H1 (cell line): ENCODE measurements around the gene CTAGE1. TPM values are rescaled to one million over a fixed set of nuclear protein-coding genes. Genes with fewer than 3 reads are reported as not detected.

ENCODE experiments used
- CTCF ChIA-PET: fragments of 300-600 bp; sonication (Branson Sonifier 250); formaldehyde crosslinking; loops from one replicate; lab custom pipeline; 2021; ENCODE audit not compliant: partially characterized antibody; lab: Charles Lee
- POLR2A ChIA-PET: fragments of 300-600 bp; sonication (Branson Sonifier 250); formaldehyde crosslinking; loops from one replicate; lab custom pipeline; 2021; ENCODE audit warnings: inconsistent platforms; ENCODE audit not compliant: partially characterized antibody; lab: Charles Lee
- DNase-seq, 2 experiments: peaks; one replicate each; pipeline versions ENCODE4 v3.0.0 to v3.0.0-alpha.2; 2010 to 2022; ENCODE audit warnings: low spot score in 2 of 2, low read depth in 1 of 2, mixed read lengths in 1 of 2
- FAIRE-seq: peaks from 2 replicates; lab custom pipeline; 2011; peaks lifted over from hg19 to GRCh38; lab: Jason Lieb, UNC
- H2AFZ ChIP-seq: 2 replicates; pipeline ENCODE4 v1.8.1; 2012; ENCODE audit warnings: low read length, inconsistent platforms
- H2AK5ac ChIP-seq: 2 replicates; pipeline ENCODE4 v1.6.1; 2013; ENCODE audit warnings: low read depth, low read length
- H2BK120ac ChIP-seq: replicated peaks from 2 replicates; pipeline ENCODE3; 2013; ENCODE audit warnings: low read depth, low read length, inconsistent platforms
- H2BK12ac ChIP-seq: 2 replicates; pipeline ENCODE4 v1.6.1; 2013; ENCODE audit warnings: low read depth, low read length
- H2BK15ac ChIP-seq: 2 replicates; pipeline ENCODE4 v1.6.1; 2013; ENCODE audit warnings: low read length
- H2BK20ac ChIP-seq: 2 replicates; pipeline ENCODE4 v1.6.1; 2013; ENCODE audit warnings: low read length
- H2BK5ac ChIP-seq: 2 replicates; pipeline ENCODE4 v1.6.1; 2013; ENCODE audit warnings: low read depth, low read length
- H3K14ac ChIP-seq: 2 replicates; pipeline ENCODE4 v1.6.1; 2013; ENCODE audit warnings: inconsistent platforms; ENCODE audit not compliant: insufficient read length
- H3K18ac ChIP-seq: 2 replicates; pipeline ENCODE4 v1.6.1; 2013; ENCODE audit warnings: low read length; ENCODE audit errors: extremely low read depth
- H3K23ac ChIP-seq: 2 replicates; pipeline ENCODE4 v1.6.1; 2013; ENCODE audit warnings: inconsistent platforms; ENCODE audit not compliant: insufficient read length
- H3K23me2 ChIP-seq: 2 replicates; pipeline ENCODE4 v1.6.1; 2013; ENCODE audit warnings: low read depth, low read length
- H3K27ac ChIP-seq: 2 replicates; pipeline ENCODE4 v1.6.1; 2011; ENCODE audit warnings: low read depth, low read length, inconsistent platforms
- H3K27me3 ChIP-seq, 4 experiments: replicated peaks in 1 of 4; 1 replicate in 1 of 4; 2 replicates in 3 of 4; pipeline versions ENCODE4 v1.6.1 to v1.8.1; 2011 to 2013; ENCODE audit warnings: low read length in 3 of 4, mild to moderate bottlenecking in 3 of 4, inconsistent platforms in 2 of 4, mixed read lengths in 2 of 4, moderate library complexity in 1 of 4; ENCODE audit not compliant: control insufficient read depth in 3 of 4, insufficient read depth in 3 of 4; ENCODE audit errors: extremely low read depth in 1 of 4
- H3K36me3 ChIP-seq, 4 experiments: 2 replicates each; pipeline versions ENCODE4 v1.6.1 to v1.8.1; 2011 to 2013; ENCODE audit warnings: mild to moderate bottlenecking in 4 of 4, low read length in 3 of 4, moderate library complexity in 2 of 4, control low read depth in 1 of 4, inconsistent platforms in 1 of 4; ENCODE audit not compliant: insufficient read depth in 4 of 4, control insufficient read depth in 2 of 4
- H3K4ac ChIP-seq: replicated peaks from 2 replicates; pipeline ENCODE3; 2013; ENCODE audit warnings: low read length, low read depth, mixed read lengths, inconsistent platforms; ENCODE audit not compliant: insufficient read length
- H3K4me1 ChIP-seq, 4 experiments: replicated peaks in 1 of 4; 1 replicate in 1 of 4; 2 replicates in 3 of 4; pipeline versions ENCODE4 v1.6.1 to v1.8.1; 2011 to 2013; ENCODE audit warnings: low read length in 3 of 4, inconsistent platforms in 2 of 4, mixed read lengths in 1 of 4; ENCODE audit not compliant: insufficient read depth in 4 of 4, control insufficient read depth in 3 of 4
- H3K4me2 ChIP-seq, 2 experiments: 2 replicates each; pipeline versions ENCODE4 v1.6.1 to v1.8.1; 2011 to 2013; ENCODE audit warnings: low read depth in 2 of 2, low read length in 2 of 2, control low read depth in 1 of 2, inconsistent platforms in 1 of 2, mild to moderate bottlenecking in 1 of 2; ENCODE audit not compliant: insufficient read depth in 1 of 2
- H3K4me3 ChIP-seq, 4 experiments: fragments of 200-600, 300-600 bp in 1 of 4; sonication (generic), shearing (Covaris generic), sonication (Bioruptor Twin) in 1 of 4; 2 replicates each; pipeline versions ENCODE4 v1.5.1 to v1.8.1; 2011 to 2016; ENCODE audit warnings: low read length in 4 of 4, low read depth in 3 of 4, control low read depth in 2 of 4, inconsistent platforms in 2 of 4, mild to moderate bottlenecking in 2 of 4, mixed read lengths in 1 of 4, moderate library complexity in 1 of 4; ENCODE audit not compliant: insufficient read depth in 2 of 4; ENCODE audit errors: extremely low read depth in 1 of 4
- H3K56ac ChIP-seq: replicated peaks from 2 replicates; pipeline ENCODE3; 2013; ENCODE audit warnings: low read depth, mild to moderate bottlenecking, mixed read lengths, low read length, inconsistent platforms; ENCODE audit not compliant: insufficient read length
- H3K79me1 ChIP-seq: 2 replicates; pipeline ENCODE4 v1.6.1; 2013; ENCODE audit warnings: low read depth, low read length, control low read depth
- H3K79me2 ChIP-seq, 2 experiments: 2 replicates each; pipeline versions ENCODE4 v1.6.1 to v1.8.1; 2012 to 2013; ENCODE audit warnings: low read length in 2 of 2, mild to moderate bottlenecking in 2 of 2, inconsistent platforms in 1 of 2; ENCODE audit not compliant: insufficient read depth in 2 of 2, control insufficient read depth in 1 of 2
- H3K9ac ChIP-seq, 4 experiments: replicated peaks in 1 of 4; 1 replicate in 1 of 4; 2 replicates in 3 of 4; pipeline versions ENCODE4 v1.6.1 to v1.8.1; 2011 to 2013; ENCODE audit warnings: low read depth in 3 of 4, low read length in 3 of 4, control low read depth in 2 of 4, mild to moderate bottlenecking in 2 of 4, moderate library complexity in 2 of 4, inconsistent platforms in 1 of 4; ENCODE audit errors: extremely low read depth in 1 of 4
- H3K9me3 ChIP-seq, 2 experiments: 2 replicates each; pipeline versions ENCODE4 v1.6.1 to v1.8.1; 2012 to 2013; ENCODE audit warnings: mild to moderate bottlenecking in 2 of 2, moderate library complexity in 2 of 2, control low read depth in 1 of 2, inconsistent platforms in 1 of 2, low read depth in 1 of 2, low read length in 1 of 2, mixed read lengths in 1 of 2; ENCODE audit not compliant: insufficient read depth in 2 of 2
- H4K20me1 ChIP-seq, 2 experiments: replicated peaks in 1 of 2; 2 replicates each; pipeline versions ENCODE3 to v1.8.1; 2011 to 2013; ENCODE audit warnings: inconsistent platforms in 2 of 2, low read length in 2 of 2, mild to moderate bottlenecking in 1 of 2; ENCODE audit not compliant: insufficient read depth in 2 of 2, control insufficient read depth in 1 of 2
- H4K5ac ChIP-seq: 2 replicates; pipeline ENCODE4 v1.6.1; 2013; ENCODE audit warnings: low read length, low read depth, mixed read lengths, inconsistent platforms; ENCODE audit not compliant: insufficient read length
- H4K8ac ChIP-seq: 2 replicates; pipeline ENCODE4 v1.8.0; 2013; ENCODE audit warnings: mild to moderate bottlenecking, moderate library complexity, low read length, inconsistent platforms; ENCODE audit not compliant: insufficient read depth; ENCODE audit errors: extremely low read depth
- H4K91ac ChIP-seq: replicated peaks from 2 replicates; pipeline ENCODE3; 2013; ENCODE audit warnings: low read length, mixed read lengths, inconsistent platforms; ENCODE audit not compliant: insufficient read length
- POU5F1 ChIP-seq: IDR thresholded peaks from 2 replicates; pipeline ENCODE4 v1.6.1; 2011; ENCODE audit warnings: low read depth, mild to moderate bottlenecking, low read length, moderate library complexity
- YY1 ChIP-seq: IDR thresholded peaks from 2 replicates; pipeline ENCODE4 v1.6.1; 2011; ENCODE audit warnings: low read depth, mild to moderate bottlenecking, low read length
- polyA plus RNA-seq, 7 experiments: library from polyadenylated mRNA; depleted of rRNA in 3 of 7; stranded (reverse) in 5 of 7; unstranded in 2 of 7; fragments of >200 nt in 5 of 7; fragments of 200-250 nt in 2 of 7; gene quantifications; 1 replicate in 5 of 7; 2 replicates in 1 of 7; 4 replicates in 1 of 7; pipeline versions ENCODE4 v1.2.1 to v1.2.3, GENCODE V29; 2011 to 2013; ENCODE audit warnings: missing spikeins in 2 of 7, mixed read lengths in 2 of 7
- total RNA-seq: library from RNA; stranded (reverse); fragmentation: NEBNext Ultra II Directional; extraction: Animal tissue kit (Norgen Biotek cat#: 25700); gene quantifications from 2 replicates; pipeline ENCODE4 v1.2.1, GENCODE V29; 2021

CTAGE1 gene
- total and polyA plus RNA-seq, 2 of the 8 experiments (the other 6 are each of a cell fraction or from before 2014, with no cell fraction given) = not detected

GRCh38 chr18:22441638-22442037, 23.9 kb upstream of the CTAGE1 start:
- TF ChIP-seq YY1 (no peak), POU5F1 (no peak)
- CTCF ChIA-PET = interaction anchor here (0.6 to 3.5 kb wide), 8 partner anchors 13 to 488 kb away, joined by 3 to 20 read pairs (median 4); no protein-coding TSS in a partner anchor
- H2AFZ ChIP-seq = no peak overlapping the region

More at GRCh38 chr18:22441638-22442037, 23.9 kb upstream of the CTAGE1 start:
- Histone ChIP-seq H2BK12ac (no peak overlapping the region), H3K14ac (no peak overlapping the region), H2AK5ac (no peak overlapping the region), H3K27me3 (no peaks in the 10 kb centered on the region), H4K20me1 (no peaks in the 10 kb centered on the region), H2BK20ac (no peak overlapping the region), H3K79me1 (no peaks in the 10 kb centered on the region), H3K18ac (no peak overlapping the region), H3K23ac (no peak overlapping the region), H4K8ac (no peak overlapping the region), H3K9ac (no peak overlapping the region), H3K79me2 (no peaks in the 10 kb centered on the region), H4K91ac (no peak overlapping the region), H3K9me3 (no peaks in the 10 kb centered on the region), H3K56ac (no peak overlapping the region), H4K5ac (no peak overlapping the region), H3K23me2 (no peaks in the 10 kb centered on the region), H3K4me2 (no peak overlapping the region), H3K4me1 (no peaks in the 10 kb centered on the region), H3K4ac (no peak overlapping the region), H3K36me3 (no peaks in the 10 kb centered on the region), H2BK15ac (no peak overlapping the region), H3K27ac (no peak overlapping the region), H2BK5ac (no peak overlapping the region), H2BK120ac (no peak overlapping the region), H3K4me3 (no peak overlapping the region)
- POLR2A ChIA-PET = no interaction called here
- no peak for FAIRE-seq
- no peak for DNase-seq
